ENCODE results near the gene EXOC6. TPM values are rescaled to one million over a fixed set of nuclear protein-coding genes. Genes with fewer than 3 reads are reported as not detected.
A peak's percentile ranks its signal among the peaks of the same experiment; 100 is the strongest.

The EXOC6 gene
- total RNA-seq, 2 donors from 2014 or later: 7.0 to 10.1 TPM

GRCh38 chr10:92834986-92835385, 13.3 kb upstream of the EXOC6 start:
- no peak for DNase-seq (ENCODE audit: low spot score)
- Histone ChIP-seq H3K4me1 (peaks cover 0 to 5% of the 10 kb centered on the region in 2 donors), H3K4me3 (no peak overlapping the region), H3K27me3 (no peaks in the 10 kb centered on the region), H3K27ac (no peak overlapping the region), H3K9me3 (no peaks in the 10 kb centered on the region), H3K36me3 (no peaks in the 10 kb centered on the region)
- TF ChIP-seq CTCF (IDR thresholded peaks at IDR 0.05): no peak

GRCh38 chr10:92837456-92837855, 10.9 kb upstream of the EXOC6 start:
- H3K4me1 ChIP-seq: no peaks in the 10 kb centered on the region
- TF ChIP-seq CTCF (IDR thresholded peaks at IDR 0.05): no peak
- no peaks in the 10 kb centered on the region for H3K36me3 ChIP-seq
- H3K9me3 ChIP-seq: no peaks in the 10 kb centered on the region
- no peak overlapping the region for H3K27ac ChIP-seq
- H3K4me3 ChIP-seq: no peak overlapping the region
- DNase-seq (ENCODE audit: low spot score): no peak
- H3K27me3 ChIP-seq: no peaks in the 10 kb centered on the region

- no peak overlapping the region for H3K4me3 ChIP-seq
- H3K4me1 ChIP-seq: no peaks in the 10 kb centered on the region
- H3K36me3 ChIP-seq: no peaks in the 10 kb centered on the region
- no peaks in the 10 kb centered on the region for H3K27me3 ChIP-seq
- peak overlapping the region; percentile 38 to 41 for H3K27ac ChIP-seq
- TF ChIP-seq CTCF (IDR thresholded peaks at IDR 0.05): peak in 1 of 2 donors; percentile 35
- DNase-seq (ENCODE audit: low spot score): no peak
- H3K9me3 ChIP-seq: no peaks in the 10 kb centered on the region
Observed at GRCh38 chr10:92839191-92840085, 8.9 kb upstream of the EXOC6 start.

GRCh38 chr10:92844746-92845145, 3.6 kb upstream of the EXOC6 start:
- Histone ChIP-seq H3K36me3 (no peaks in the 10 kb centered on the region), H3K27me3 (no peaks in the 10 kb centered on the region), H3K9me3 (no peaks in the 10 kb centered on the region), H3K4me1 (peaks cover 0 to 13% of the 10 kb centered on the region in 2 donors), H3K4me3 (no peak overlapping the region), H3K27ac (no peak overlapping the region)
- no peak for DNase-seq (ENCODE audit: low spot score)
- TF ChIP-seq CTCF (IDR thresholded peaks at IDR 0.05): no peak

GRCh38 chr10:92845921-92846320, 2.4 kb upstream of the EXOC6 start:
- Histone ChIP-seq H3K4me3 (no peak overlapping the region), H3K27me3 (no peaks in the 10 kb centered on the region), H3K27ac (no peak overlapping the region), H3K36me3 (no peaks in the 10 kb centered on the region), H3K4me1 (peaks cover 0 to 16% of the 10 kb centered on the region in 2 donors), H3K9me3 (no peaks in the 10 kb centered on the region)
- DNase-seq (ENCODE audit: low spot score): no peak
- no peak for TF ChIP-seq CTCF (IDR thresholded peaks at IDR 0.05)
